HepG2 (cell line): Measurements from ENCODE around the gene EMILIN1. TPM values are rescaled to one million over a fixed set of nuclear protein-coding genes. Genes with fewer than 3 reads are reported as not detected.

ENCODE experiments used
- ATAC-seq: fragments of 200-7000 bp; cut with Tn5 transposase; 3 replicates; pipeline ENCODE4 v1.9.1; 2020; ENCODE audit warnings: mild to moderate bottlenecking, moderate library complexity
- BruUV-seq: library from RNA; stranded (reverse); fragments of 400-500 nt; replicated peaks from 2 replicates; lab custom pipeline; 2021; lab: Mats Ljungman, UMichigan
- CTCF ChIA-PET: fragments of 300-600 bp; formaldehyde crosslinking; extraction: SDS; loops from one replicate; lab custom pipeline; 2021; ENCODE audit warnings: low total read pairs, inconsistent platforms, low intra/inter-chr PET ratio; lab: Yijun Ruan, JAX
- POLR2A ChIA-PET: fragments of 350-600 bp; sonication (Branson Sonifier 250); formaldehyde crosslinking; loops from one replicate; lab custom pipeline; 2020; ENCODE audit warnings: antibody characterized with exemption, inconsistent platforms; lab: Yijun Ruan, JAX
- DNase-seq: peaks from one replicate; pipeline ENCODE4 v3.0.0-alpha.2; 2015; ENCODE audit warnings: low spot score
- FAIRE-seq: peaks from 3 replicates; lab custom pipeline; 2011; peaks lifted over from hg19 to GRCh38; lab: Jason Lieb, UNC
- H2AFZ ChIP-seq: one replicate; pipeline ENCODE4 v1.6.1; 2011; ENCODE audit warnings: low read length, inconsistent platforms
- H3K27ac ChIP-seq: fragments of 300-600 bp; 3 replicates; pipeline ENCODE4 v1.8.0; 2011; ENCODE audit warnings: mixed run types, mild to moderate bottlenecking, mixed read lengths, low read length, inconsistent platforms; ENCODE audit not compliant: insufficient read depth; ENCODE audit errors: extremely low read length
- H3K27me3 ChIP-seq, 2 experiments: fragments of 200-600 bp in 1 of 2; 2 replicates in 1 of 2; 3 replicates in 1 of 2; pipeline versions ENCODE4 v1.6.0 to v1.8.0; 2011; ENCODE audit warnings: low read length in 2 of 2, mild to moderate bottlenecking in 2 of 2, moderate library complexity in 2 of 2, inconsistent platforms in 1 of 2; ENCODE audit not compliant: insufficient read depth in 2 of 2, control insufficient read depth in 1 of 2
- H3K36me3 ChIP-seq, 2 experiments: fragments of 200-600 bp in 1 of 2; replicated peaks in 1 of 2; 2 replicates in 1 of 2; 3 replicates in 1 of 2; pipeline versions ENCODE4 v1.5.1 to v1.8.0; 2011; ENCODE audit warnings: low read length in 2 of 2, inconsistent platforms in 1 of 2; ENCODE audit not compliant: insufficient read depth in 2 of 2, control insufficient read depth in 1 of 2
- H3K4me1 ChIP-seq: 2 replicates; pipeline ENCODE4 v1.5.1; 2012; ENCODE audit warnings: low read length, inconsistent platforms; ENCODE audit not compliant: insufficient read depth
- H3K4me2 ChIP-seq: 2 replicates; pipeline ENCODE4 v1.6.0; 2011; ENCODE audit warnings: low read depth, low read length, inconsistent platforms
- H3K4me3 ChIP-seq, 3 experiments: fragments of 200-600 bp in 1 of 3; sonication (generic), shearing (Covaris generic) in 1 of 3; replicated peaks in 1 of 3; 2 replicates each; pipeline ENCODE4 v1.5.1; 2011 to 2016; ENCODE audit warnings: low read length in 3 of 3, inconsistent platforms in 2 of 3, low read depth in 2 of 3, mild to moderate bottlenecking in 2 of 3, control low read depth in 1 of 3, mixed read lengths in 1 of 3; ENCODE audit not compliant: insufficient read depth in 1 of 3
- H3K79me2 ChIP-seq: one replicate; pipeline ENCODE4 v1.6.1; 2011; ENCODE audit warnings: low read length, inconsistent platforms; ENCODE audit not compliant: insufficient read depth
- H3K9ac ChIP-seq: 2 replicates; pipeline ENCODE4 v1.6.0; 2011; ENCODE audit warnings: mild to moderate bottlenecking, low read depth, low read length, inconsistent platforms; ENCODE audit not compliant: insufficient read depth
- H3K9me3 ChIP-seq: 2 replicates; pipeline ENCODE4 v1.5.1; 2012; ENCODE audit warnings: mild to moderate bottlenecking, low read length
- H4K20me1 ChIP-seq: 2 replicates; pipeline ENCODE4 v1.6.0; 2011; ENCODE audit warnings: inconsistent platforms, mild to moderate bottlenecking, low read length, moderate library complexity; ENCODE audit not compliant: insufficient read depth
- ARHGAP35 ChIP-seq: sonication (generic); formaldehyde crosslinking; IDR thresholded peaks from 2 replicates; pipeline ENCODE4 v1.9.0; 2022; ENCODE audit warnings: mild to moderate bottlenecking, inconsistent platforms, moderate library complexity, missing genetic modification reagents, borderline replicate concordance
- HHEX ChIP-seq: IDR thresholded peaks from 2 replicates; pipeline ENCODE4 v1.6.1; 2016; ENCODE audit warnings: control low read depth
- HNF1A ChIP-seq, 2 experiments: sonication (generic) in 1 of 2; formaldehyde crosslinking in 1 of 2; IDR thresholded peaks; 2 replicates each; pipeline versions ENCODE4 v1.4.0 to v1.6.1; 2016 to 2020; ENCODE audit warnings: borderline replicate concordance in 1 of 2, low read depth in 1 of 2, mild to moderate bottlenecking in 1 of 2, missing genetic modification reagents in 1 of 2
- HNRNPK ChIP-seq: fragments of 200-400 bp; formaldehyde crosslinking; IDR thresholded peaks from 2 replicates; pipeline ENCODE4 v1.6.1; 2018; ENCODE audit warnings: low read length, low read depth, moderate library complexity, mild to moderate bottlenecking; ENCODE audit not compliant: poor library complexity, severe bottlenecking
- PHF8 ChIP-seq: sonication (generic); formaldehyde crosslinking; IDR thresholded peaks from 2 replicates; pipeline ENCODE4 v1.5.0; 2020; ENCODE audit warnings: missing genetic modification reagents
- RAD21 ChIP-seq: fragments of 450-650 bp; formaldehyde crosslinking; IDR thresholded peaks from 2 replicates; pipeline ENCODE4 v1.5.0; 2020; ENCODE audit warnings: mild to moderate bottlenecking
- SMAD9 ChIP-seq: sonication (generic); formaldehyde crosslinking; IDR thresholded peaks from 2 replicates; pipeline ENCODE4 v1.5.1; 2020; ENCODE audit warnings: mild to moderate bottlenecking, missing genetic modification reagents
- ZFP90 ChIP-seq: sonication (generic); formaldehyde crosslinking; IDR thresholded peaks from 2 replicates; pipeline ENCODE4 v1.8.0; 2022; ENCODE audit warnings: missing genetic modification reagents, mild to moderate bottlenecking, inconsistent platforms, borderline replicate concordance
- ZNF296 ChIP-seq: sonication (generic); formaldehyde crosslinking; conservative IDR thresholded peaks from 2 replicates; pipeline ENCODE4 v1.5.0; 2020; ENCODE audit warnings: mild to moderate bottlenecking, missing genetic modification reagents
- ZNF646 ChIP-seq: sonication (generic); formaldehyde crosslinking; IDR thresholded peaks from 2 replicates; pipeline ENCODE4 v1.9.0; 2021; ENCODE audit warnings: mild to moderate bottlenecking, missing genetic modification reagents
- WGBS: methylation state at CpG from one replicate; pipeline ENCODE4 v1.1.6; 2017; ENCODE audit warnings: low lambda C conversion rate; 5-methylcytosine and 5-hydroxymethylcytosine counted together
- in situ Hi-C: cut with HindIII; loops from 2 replicates; pipeline ENCODE4 v1.10.0; 2017; ENCODE audit warnings: low pct_unique_long_range_greater_than_20kb; ENCODE audit not compliant: extremely low pct_ligation_motif_present
- intact Hi-C: fragments of 100-400 bp; cut with micrococcal nuclease; formaldehyde crosslinking; loops from one replicate; pipeline ENCODE4 v1.10.0; 2022; ENCODE audit not compliant: unreplicated experiment
- polyA plus RNA-seq, 8 experiments: library from polyadenylated mRNA; depleted of rRNA in 3 of 8; stranded (reverse) in 7 of 8; unstranded in 1 of 8; fragments of >200 nt; fragmentation: Illumina TruSeq in 4 of 8; extraction: Trizol in 4 of 8; gene quantifications; 2 replicates each; pipeline versions ENCODE4 v1.2.1 to v1.2.3, GENCODE V29; 2011 to 2016; ENCODE audit warnings: low read depth in 4 of 8, missing spikeins in 1 of 8, mixed read lengths in 1 of 8; ENCODE audit not compliant: insufficient read depth in 1 of 8
- total RNA-seq, 5 experiments: library from RNA; depleted of rRNA; stranded (reverse); fragments of >200 nt; fragmentation: Illumina TruSeq; extraction: Trizol; gene quantifications; 2 replicates each; pipeline ENCODE4 v1.2.3, GENCODE V29; 2016; ENCODE audit warnings: low read depth in 1 of 5

The EMILIN1 gene
- total and polyA plus RNA-seq, 2 of the 13 experiments (the other 11 are each of a cell fraction or from before 2014, with no cell fraction given) = 8.1 to 9.7 TPM

- Histone ChIP-seq H3K9ac (peak overlapping the region; percentile 52), H3K27me3 (peaks cover 0 to 8% of the 10 kb centered on the region in 2 experiments; a peak in 1 of 5 replicates), H4K20me1 (no peaks in the 10 kb centered on the region), H3K27ac (peak overlapping the region; percentile 32), H3K4me3 (peak overlapping the region; percentile 43 to 65 (median 57); a peak in 5 of 6 replicates), H2AFZ (no peak overlapping the region), H3K4me1 (peaks cover 85% of the 10 kb centered on the region), H3K9me3 (no peaks in the 10 kb centered on the region), H3K4me2 (peak overlapping the region; percentile 72), H3K36me3 (no peaks in the 10 kb centered on the region), H3K79me2 (no peaks in the 10 kb centered on the region)
- DNase-seq (no peak), ATAC-seq (peak; percentile 6), FAIRE-seq (no peak)
- WGBS = 64% methylated on average over 11 of the region's 14 CpGs
- intact Hi-C loops (loop anchor here (2.0 to 10.0 kb wide), 2 partner anchors 29 to 45 kb away; partner anchors contain the start of genes AGBL5 and TMEM214), in situ Hi-C loops (no loop called here)
- ChIA-PET CTCF (no interaction called here), POLR2A (interaction anchor here (1.9 to 9.2 kb wide), 4 partner anchors 7 to 27 kb away, joined by 7 to 106 read pairs (median 60); partner anchors contain the start of genes AGBL5 and OST4)
- BruUV-seq = no TSS peak
- TF ChIP-seq RAD21 (CRISPR knock-in tag) = no peak
- TF ChIP-seq HNRNPK = no peak
- 0 out of 2 replicates have a peak, but pooled peaks have one; percentile 17 for TF ChIP-seq ZNF646 (CRISPR knock-in tag)
- TF ChIP-seq HHEX (CRISPR knock-in tag) = no peak
- TF ChIP-seq ARHGAP35 (CRISPR knock-in tag) = no peak
- TF ChIP-seq SMAD9 = no peak
- no peak for TF ChIP-seq ZFP90
- no peak for TF ChIP-seq HNF1A (IDR thresholded peaks at IDR 0.05; ENCODE audit: low read depth)
- TF ChIP-seq HNF1A (CRISPR knock-in tag; IDR thresholded peaks at IDR 0.05; ENCODE audit: borderline replicate concordance) = no peak
- 0 out of 2 replicates have a peak, but pooled peaks have one; percentile 10 for TF ChIP-seq PHF8 (CRISPR knock-in tag)
- TF ChIP-seq ZNF296 (CRISPR knock-in tag) = no peak
Observed at GRCh38 chr2:27079233-27080139, 1.1 kb downstream of the EMILIN1 start.
